GM18868 (cell line): ENCODE data around the gene LTK.

Source experiments
- ATAC-seq: cut with Tn5 transposase; IDR thresholded peaks from one replicate; pipeline ENCODE4 v1.9.1; 2021; ENCODE audit warnings: mild to moderate bottlenecking, moderate library complexity; ENCODE audit not compliant: unreplicated experiment

Gene LTK

DNA sequence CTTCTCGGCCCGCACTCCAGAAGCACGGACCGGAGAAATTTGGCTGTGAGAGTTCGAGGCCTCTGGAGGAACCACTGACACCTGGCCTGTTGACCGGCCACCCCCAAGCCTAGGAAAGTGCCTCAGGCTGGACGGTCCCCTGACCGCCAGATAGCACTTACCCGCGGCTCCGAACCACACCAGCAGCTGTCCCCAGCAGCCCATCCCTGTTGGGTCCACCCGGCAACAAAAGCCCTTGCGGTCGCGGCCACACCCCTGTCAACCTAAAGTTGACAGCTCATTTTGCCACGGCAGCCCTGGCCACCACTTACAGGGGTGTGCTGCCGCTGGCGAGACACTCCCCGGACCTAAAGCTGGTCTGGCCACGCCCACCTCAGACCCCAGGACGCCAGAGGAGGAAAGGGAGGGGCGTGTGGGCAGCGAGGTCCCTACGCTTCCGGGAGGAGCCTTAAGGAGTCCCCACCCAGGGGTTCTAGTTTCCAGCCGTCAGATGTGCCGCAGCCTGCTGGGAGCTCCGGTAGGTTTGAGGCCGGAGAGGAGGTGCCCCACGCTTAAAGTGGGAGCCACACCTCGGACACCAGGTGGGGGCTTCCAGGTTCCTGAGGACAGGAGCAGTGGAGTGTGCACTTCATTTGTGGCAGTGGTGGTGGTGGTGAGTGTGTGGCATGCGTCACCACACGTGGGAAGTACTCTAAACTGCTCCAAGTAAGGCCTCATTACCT lies at the start of gene LTK:
LTK (minus strand) TSS at position 322 of the 722 bp plus-strand sequence; CDS start at position 204, 118 bp downstream.
- no peak for ATAC-seq

DNA sequence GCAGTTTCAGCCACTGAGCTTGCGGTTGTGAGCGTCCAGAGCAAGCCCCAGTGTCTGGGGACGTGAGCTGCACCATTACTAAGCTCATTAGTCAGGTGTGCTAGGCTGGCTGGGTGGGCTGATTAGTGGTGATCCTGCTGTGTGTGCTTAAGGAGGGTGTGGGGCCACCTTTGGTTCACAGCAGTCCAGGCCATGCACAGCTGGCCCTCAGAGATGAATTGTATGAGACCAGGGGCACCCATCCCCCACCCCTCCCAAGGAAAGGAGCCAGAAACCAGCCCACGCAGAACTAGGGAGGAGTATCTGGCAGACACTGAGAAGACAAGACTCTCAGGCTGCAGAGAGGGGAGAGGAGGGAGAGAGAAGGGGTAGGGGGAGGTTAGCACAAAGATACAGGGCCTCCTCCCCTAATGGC lies 49.2 kb upstream of the LTK start:
- ATAC-seq: no peak

DNA sequence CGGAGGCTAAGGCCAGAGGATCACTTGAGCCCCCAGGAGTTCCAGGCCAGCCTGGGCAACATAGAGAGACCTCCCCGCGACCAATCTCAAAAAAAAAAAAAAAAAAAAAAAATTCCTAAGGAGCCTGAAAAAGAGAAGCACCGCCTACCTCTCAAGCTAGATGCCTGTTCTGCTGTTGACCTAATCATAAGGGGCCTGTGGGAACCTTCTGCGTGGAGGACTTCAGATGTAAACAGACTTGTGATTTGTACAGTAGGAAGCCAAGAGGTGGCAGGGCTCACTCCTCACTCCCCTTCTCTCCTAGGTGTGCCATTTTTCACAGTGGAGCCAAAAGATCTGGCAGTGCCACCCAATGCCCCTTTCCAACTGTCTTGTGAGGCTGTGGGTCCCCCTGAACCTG lies 48.6 kb upstream of the LTK start:
- ATAC-seq: no peak

DNA sequence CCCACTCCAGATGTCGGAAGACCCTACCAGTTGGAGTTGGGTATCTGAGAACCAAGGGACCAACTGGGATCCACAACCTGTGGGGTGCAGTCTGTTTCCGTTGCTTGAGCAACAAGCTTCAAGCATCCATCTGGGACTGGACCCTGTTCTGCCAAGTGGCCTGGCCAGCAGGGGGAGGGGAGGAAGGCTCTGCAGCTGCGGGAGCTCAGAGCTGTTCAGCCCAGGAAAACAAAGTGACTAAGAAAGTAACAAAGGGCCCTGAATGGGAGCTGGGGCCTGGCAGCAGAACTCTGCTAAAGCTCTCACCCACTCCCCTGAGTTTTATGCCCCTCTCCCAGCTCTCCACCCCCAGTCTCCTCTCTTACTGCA lies 48.1 kb upstream of the LTK start:
- no peak for ATAC-seq

- ATAC-seq: no peak
These were observed 47.6 kb upstream of the LTK start for GRCh38 chr15:41561104-41561776.

- ATAC-seq: no peak
These were observed 46.9 kb upstream of the LTK start for GRCh38 chr15:41560572-41560874.

DNA sequence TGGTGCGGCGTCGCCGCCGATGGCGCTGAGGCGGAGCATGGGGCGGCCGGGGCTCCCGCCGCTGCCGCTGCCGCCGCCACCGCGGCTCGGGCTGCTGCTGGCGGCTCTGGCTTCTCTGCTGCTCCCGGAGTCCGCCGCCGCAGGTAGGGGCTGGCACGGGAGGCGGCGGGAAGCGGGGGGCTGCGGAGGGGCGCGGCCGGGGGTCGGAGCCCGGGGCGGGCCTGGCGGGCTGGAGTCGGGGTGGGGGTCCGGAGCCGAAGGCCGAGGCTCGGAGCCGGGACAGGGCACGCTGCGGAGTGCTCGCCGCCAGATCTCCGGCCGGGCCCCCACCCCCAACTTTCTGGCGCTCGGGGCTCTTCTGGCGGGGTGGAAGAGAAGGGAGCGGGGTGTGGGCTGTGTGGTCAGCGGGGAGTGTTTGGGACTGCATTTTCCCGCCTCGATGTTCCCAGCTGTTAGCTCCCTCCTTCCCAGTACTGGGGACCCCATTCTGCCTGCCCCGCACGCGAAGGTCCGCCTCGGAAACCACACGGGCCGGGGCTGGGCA lies 45.7 kb upstream of the LTK start:
- ATAC-seq: no peak

DNA sequence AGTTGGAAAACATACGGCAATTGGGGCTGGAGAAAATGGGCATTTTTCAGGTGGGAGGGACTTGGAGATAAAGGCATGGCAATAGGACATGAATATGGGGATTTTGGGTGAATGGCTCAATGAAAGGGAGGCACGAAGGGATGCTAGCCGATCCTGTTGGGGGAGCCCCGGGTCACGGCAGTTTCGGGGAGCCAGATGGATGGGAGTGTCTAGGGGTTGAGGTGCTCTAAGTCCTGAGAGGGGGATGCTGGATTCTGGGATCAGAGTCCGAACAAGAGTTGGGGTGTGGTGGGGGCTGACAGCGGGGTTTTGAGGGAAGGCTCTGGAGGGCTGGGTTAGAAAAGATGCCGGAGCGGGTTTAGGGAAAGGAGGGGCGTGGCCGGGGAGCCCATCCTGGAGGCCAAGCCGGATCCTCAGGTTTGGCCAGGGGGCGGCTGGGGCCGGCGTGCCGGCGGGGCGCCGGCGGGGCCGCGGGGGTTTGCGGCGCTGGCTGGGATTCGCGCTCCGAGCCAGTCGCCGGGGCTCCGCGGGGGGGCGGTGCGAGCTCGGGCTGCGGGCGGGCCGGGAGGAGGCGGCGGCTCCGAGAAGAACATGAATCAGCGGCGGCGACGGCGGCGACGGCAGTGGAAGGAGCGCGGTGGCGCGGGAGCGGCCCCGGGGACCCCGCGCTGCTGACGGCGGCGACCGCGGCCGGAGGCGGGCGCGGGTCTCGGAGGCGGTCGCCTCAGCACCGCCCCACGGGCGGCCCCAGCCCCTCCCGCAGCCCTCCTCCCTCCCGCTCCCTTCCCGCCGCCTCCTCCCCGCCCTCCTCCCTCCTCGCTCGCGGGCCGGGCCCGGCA lies 45.0 kb upstream of the LTK start, which contains the start of gene TYRO3:
TYRO3 (plus strand) TSS at position 813 of the 839 bp plus-strand sequence. CDS start 46 bp downstream, outside the sequence.
- no peak for ATAC-seq

DNA sequence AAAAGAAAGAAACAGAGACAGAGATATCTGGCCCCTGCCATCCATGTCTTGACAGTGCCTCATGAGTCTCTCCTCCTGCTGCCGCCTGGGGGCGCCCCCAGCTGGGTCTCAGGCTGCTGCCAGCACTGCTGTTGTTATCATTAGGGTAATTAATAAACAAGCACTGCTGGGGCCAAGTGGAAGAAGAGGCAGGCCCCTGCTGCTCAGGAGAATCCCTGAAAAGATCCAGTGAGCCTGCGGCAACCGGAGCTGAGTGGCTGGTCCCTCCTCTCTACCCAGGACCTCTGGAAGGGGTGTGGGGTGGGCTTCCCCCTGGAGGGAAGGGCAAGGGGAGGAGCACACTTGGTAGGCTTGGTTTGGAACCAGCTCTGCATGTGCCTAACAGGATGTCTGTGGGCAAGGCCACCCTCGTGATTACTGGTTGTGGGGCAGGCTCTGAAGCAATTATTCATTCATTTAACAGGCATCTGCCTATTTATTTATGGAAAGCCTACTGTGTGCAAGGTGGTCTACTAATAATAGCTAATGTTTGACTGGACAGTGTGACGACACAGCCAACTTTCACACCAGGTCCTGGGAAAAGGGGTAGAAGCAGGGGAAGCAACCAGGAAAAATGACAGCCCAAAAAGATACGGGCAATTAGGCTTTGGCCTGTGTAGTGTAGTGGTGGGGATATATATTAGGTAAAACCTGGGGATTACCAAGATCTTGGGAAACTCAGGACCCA lies 44.2 kb upstream of the LTK start:
- peak; percentile 66 for ATAC-seq

GRCh38 chr15:41556677-41557076 lies 43.0 kb upstream of the LTK start:
- no peak for ATAC-seq

- no peak for ATAC-seq
These were observed 41.3 kb upstream of the LTK start for GRCh38 chr15:41554915-41555314.

DNA sequence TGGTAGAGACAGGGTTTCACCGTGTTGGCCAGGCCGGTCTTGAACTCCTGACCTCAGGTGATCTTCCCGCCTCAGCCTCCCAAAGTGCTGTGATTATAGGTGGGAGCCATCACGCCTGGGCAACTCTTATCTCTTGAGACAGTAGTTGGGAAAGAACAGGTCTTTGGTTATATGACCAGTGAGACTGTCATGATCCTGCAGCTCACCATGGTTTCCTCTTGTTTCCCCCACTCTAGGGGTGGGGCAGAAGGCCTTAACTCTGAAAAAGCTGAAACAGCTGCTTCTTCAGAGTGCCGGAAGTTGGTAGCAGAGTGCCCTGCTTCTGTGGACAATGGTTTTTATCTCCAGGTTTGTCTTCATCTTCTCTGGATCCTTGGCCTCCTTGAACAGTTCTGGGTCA lies 40.7 kb upstream of the LTK start:
- no peak for ATAC-seq

DNA sequence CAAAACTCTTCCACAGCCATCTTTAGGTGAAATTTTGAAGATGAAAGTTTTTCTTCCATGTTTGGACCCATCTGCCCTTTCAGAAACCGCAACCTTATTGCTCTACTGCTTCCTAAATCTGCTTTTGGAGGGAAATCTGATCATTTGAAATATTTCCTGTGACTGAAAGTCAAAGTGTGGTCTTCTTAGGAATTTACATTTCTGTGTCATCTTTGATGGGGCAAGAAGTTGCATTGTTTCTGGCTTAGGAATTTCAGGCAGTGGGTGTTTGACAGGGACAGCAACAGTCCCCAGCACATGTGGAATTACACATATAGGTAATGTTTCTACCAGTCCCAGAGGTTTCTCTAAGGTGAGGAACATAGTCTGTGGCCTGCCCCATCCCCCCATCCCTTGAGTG lies 40.1 kb upstream of the LTK start:
- ATAC-seq: no peak

DNA sequence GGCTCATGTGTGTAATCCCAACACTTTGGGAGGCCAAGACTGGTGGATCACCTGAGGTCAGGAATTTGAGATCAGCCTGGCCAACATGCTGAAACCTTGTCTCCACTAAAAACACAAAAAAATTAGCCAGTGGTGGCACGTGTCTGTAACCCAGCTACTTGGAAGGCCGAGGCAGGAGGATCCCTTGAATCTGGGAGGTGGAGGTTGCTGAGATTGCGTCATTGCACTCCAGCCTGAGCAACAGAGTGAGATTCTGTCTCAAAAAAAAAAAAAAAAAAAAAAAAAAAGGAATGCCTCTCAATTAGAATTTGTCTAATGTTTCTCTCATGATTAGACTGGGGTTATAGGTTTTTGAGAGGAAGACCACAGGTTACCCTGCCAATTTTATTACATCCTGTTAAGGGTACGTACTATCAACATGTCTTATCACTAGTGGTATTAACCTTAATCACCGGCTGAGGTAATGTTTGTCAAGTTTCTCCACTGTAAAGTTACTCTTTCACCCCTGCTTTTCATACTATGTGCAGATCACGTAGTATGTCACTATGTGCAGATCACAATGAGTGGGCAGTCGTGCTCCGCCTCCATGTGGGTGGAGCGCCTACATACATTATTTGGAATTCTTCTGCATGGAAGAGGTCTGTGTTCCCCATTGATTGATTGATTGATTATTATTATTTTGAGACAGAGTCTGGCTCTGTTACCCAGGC lies 36.6 kb upstream of the LTK start:
- ATAC-seq: no peak

DNA sequence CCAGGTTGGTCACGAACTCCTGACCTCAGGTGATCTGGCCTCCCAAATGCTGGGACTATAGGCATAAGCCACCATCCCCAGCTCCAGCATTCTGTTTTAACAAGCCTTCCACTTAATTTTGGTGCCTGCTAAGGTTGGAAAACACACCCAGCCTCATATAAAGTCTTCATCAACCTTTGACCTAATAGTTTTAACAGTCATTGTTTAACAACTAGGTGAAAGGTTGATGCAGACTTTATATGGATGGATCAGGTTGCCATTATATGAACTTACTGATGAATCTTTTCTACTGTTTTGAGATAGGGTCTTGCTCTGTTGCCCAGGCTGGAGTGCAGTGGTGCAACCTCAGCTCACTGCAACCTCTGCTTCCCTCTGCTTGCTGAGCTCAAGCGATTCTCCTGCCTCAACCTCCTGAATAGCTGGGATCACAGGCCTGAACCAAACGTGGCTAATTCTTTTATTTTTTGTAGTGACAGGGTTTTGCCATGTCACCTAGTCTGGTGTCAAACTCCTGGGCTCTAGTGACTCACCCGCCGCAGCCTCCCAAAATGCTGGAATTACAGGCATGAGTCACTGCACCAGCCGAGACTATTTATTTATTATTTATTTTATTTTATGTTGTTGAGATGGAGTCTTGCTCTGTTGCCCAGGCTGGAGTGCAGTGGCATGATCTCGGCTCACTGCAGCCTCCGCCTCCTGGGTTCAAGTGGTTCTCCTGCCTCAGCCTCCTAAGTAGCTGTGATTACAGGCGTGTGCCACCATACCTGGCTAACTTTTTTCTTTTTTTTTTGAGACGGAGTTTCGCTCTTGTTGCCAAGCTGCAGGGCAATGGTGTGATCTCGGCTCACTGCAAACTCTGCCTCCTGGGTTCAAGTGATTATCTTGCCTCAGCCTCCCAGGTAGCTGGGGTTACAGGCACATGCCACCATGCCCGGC lies 33.5 kb upstream of the LTK start:
- ATAC-seq: no peak

GRCh38 chr15:41545218-41545617 lies 31.6 kb upstream of the LTK start:
- ATAC-seq: no peak

- ATAC-seq: no peak
These were observed 31.0 kb upstream of the LTK start for GRCh38 chr15:41544650-41545015.

- ATAC-seq: no peak
These were observed 29.9 kb upstream of the LTK start for GRCh38 chr15:41543521-41543870.

DNA sequence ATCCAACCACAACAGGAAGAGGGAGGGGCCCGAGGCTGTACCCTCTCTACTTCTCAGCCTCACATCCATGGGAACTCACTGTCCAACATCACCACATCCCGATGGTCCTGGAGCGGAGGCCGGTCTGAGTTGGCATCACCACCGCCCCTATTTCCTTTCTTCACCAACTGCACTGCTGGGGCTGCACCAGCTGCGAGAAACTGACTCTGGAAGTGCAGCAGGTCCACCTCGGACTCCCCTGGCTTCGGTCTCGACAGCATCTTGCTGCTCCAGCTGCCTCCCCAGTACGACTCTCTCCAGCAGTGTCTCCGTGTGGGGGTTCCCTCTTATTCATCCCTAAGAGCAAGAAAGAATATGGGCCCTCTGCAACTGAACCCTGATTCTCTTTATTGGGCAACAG lies 23.2 kb upstream of the LTK start:
- no peak for ATAC-seq
